ENCODE data around the gene SMU1.
"Not testable (repeated sequence)": the region's sequence is repeated elsewhere in the genome, so short reads cannot be mapped to it uniquely, and the experiment has no call there.

SMU1 gene

DNA sequence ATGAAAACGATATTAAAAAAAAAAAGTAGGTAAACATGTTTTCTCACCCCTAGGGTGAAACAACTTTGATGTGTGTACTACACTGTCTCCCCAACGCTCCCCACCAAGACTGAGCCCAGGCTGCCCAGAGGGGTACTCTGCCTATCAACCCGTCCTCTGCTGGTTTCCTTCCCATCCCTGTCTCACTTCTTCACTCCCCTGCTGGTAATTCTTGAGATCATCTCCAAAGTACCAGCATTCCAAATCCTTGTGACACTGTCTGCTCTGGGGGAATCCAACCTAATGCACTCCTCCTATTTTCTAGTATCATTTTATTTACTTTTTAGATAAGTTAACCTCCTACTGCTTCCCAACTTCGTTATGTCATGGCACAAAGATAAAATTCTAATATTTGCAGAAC is 68.7 kb downstream of the SMU1 start:
- no peak for DNase-seq

- not testable (repeated sequence) for DNase-seq
These were observed 71.1 kb downstream of the SMU1 start for GRCh38 chr9:33005335-33005734.

DNA sequence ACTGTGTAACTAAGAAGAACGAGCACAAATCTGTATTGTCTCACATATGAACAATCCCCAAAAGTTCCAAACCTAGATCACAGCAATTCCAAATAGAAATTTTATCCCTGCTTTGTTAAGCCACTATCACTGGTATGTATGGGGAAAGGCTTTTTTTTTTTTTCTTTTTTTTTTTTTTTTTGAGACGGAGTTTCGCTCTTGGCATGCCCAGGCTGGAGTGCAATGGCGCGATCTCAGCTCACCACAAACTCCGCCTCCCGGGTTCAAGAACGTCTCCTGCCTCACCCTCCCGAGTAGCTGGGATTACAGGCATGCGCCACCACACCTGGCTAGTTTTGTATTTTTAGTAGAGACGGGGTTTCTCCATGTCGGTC is 75.8 kb downstream of the SMU1 start:
- DNase-seq = peak; percentile 8

DNA sequence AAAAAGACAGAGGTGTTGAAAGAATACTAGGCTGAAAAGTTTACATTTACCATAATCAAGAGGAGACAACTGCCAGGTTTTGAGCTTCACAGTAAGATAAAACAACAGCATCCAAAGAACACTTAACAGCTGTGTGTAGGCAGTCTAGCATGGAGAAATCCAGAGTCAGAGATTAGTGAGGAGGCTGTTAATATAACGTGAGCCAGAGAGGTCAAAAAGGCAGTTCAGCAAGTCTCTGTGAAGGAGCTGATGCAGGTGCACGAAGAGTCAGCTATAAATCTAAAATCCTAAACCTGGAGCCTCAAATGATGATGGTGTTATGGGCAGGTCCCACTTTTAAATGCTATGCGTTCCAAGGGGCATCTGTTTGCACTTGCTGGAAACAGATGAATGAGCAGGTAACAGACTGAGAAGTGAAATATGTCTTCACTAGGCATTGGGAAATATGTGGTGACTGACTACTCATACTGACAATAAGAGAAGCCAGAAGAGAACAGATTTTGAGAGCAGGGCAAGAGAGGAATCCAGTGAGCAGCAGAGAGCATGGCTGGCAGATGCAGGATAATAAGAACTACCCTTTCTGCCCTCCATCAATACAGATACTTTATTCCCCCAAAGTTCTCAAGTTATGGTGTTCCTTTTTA is 83.8 kb downstream of the SMU1 start:
- DNase-seq = no peak

DNA sequence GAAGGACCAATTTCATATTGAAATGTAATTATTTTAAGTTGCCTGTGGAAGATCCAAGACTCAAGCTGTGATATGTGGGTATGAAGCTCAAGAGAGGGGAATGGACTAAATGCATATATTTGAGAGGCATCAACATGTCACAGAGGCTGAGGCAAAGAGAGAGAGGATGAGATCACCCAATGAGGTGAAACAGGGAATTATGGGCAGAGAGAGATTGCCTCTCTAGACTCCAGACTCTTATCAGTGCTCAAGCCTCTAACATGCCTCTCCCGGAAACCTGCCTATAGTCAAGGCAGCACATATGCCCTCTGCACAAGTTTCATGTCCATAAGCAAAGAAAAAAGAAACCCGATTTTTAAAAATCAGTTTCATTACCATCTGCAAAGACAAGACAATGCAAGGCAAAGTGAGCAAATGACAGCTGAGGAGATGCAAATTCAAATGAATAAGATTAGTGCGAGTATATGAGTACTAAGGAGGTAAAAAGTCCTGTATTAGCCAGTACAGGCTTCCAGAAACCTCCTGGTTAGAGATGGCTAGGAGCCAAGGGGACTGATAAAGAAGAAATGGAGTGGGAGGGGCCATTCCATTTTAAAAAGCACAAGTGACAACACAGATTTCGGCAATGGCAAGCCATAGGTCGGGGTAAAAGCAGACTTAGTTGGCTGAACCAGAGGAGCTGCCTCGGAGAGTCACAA is 84.4 kb downstream of the SMU1 start:
- no peak for DNase-seq
